Fibroblast of lung (primary cell): ENCODE data around the gene EEIG1.

ENCODE experiments used
- CTCF ChIP-seq, 2 donors: IDR thresholded peaks in 1 of 2; conservative IDR thresholded peaks in 1 of 2; 1 replicate in 1 of 2; 2 replicates in 1 of 2; pipeline ENCODE4 v1.5.1; 2011 to 2012; ENCODE audit warnings: low read length in 2 of 2, control low read depth in 1 of 2, inconsistent platforms in 1 of 2, low read depth in 1 of 2, mild to moderate bottlenecking in 1 of 2
- EZH2 ChIP-seq: IDR thresholded peaks from 2 replicates; pipeline ENCODE4 v1.5.1; 2012; ENCODE audit warnings: low read length, control low read depth, mild to moderate bottlenecking; ENCODE audit errors: missing control alignments

- no peak for TF ChIP-seq CTCF (conservative IDR thresholded peaks at IDR 0.05 in 1 of 2, IDR thresholded peaks at IDR 0.05 in 1 of 2; ENCODE audit: low read depth in 1 of 2, low read length in 2 of 2)
- no peak for TF ChIP-seq EZH2
These were observed 14.2 kb downstream of the EEIG1 start for GRCh38 chr9:127966416-127967150.
